GM10847 (cell line): ENCODE data around the gene CEACAM16.

Experiments used
- POLR2A ChIP-seq: IDR thresholded peaks from 2 replicates; pipeline ENCODE4 v1.6.1; 2011; ENCODE audit not compliant: insufficient read length; ENCODE audit errors: extremely low read depth

CEACAM16 gene

DNA sequence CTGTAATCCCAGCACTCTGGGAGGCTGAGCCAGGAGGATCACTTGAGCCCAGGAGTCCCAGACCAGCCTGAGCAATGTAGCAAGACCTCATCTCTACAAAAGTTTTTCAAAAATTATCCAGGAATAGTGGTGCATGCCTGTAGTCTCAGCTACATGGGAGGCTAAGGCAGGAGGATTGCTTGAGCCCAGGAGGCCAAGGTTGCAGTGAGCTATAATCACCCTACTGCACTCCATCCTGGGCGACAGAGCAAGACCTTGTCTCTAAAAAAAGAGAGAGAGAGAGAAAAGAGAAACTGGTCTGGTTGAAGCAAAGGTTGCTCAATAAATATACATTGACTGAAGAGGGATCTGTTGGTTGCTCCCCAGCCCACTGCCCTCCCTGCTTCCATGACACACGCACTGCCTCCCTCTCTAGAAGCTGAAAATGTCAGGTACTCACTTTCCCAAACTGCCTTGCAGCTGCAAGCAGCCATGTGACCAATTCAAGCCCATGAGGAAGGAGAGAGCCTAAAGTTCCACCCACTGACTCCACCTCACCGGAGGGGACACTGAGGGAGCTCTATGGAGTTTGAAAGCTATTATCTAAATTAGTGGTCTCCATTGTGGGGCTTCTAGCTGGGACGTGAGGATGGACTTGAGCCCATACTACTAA, 14.0 kb downstream of the CEACAM16 start:
- no peak for TF ChIP-seq POLR2A

DNA sequence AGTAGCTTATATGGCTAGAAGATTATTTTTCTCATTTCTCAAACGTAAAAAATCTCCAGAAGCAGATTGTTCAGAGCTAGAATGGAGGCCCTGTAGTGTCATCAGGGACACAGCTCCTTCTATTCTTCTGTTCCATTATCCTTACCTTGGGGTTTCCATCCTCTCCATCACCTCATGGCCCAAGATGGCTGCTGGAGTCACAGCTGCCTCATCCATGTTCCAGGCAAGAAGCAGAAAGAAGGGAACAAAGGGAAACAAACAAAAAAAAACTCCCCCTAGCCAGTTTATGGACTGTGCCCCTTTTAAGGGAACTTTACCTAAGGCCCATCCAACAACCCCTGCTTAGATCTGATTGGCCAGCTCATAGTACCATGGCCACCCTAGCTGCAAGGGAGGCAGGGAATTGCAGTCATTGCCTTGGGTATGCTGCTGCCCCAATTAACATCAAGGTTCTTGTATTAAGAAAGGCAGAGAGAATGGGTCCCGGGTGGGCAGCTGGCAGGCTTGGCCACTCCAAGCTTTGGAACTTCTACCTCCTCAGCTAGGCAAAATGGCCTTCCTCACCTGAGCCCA, 15.7 kb downstream of the CEACAM16 start:
- TF ChIP-seq POLR2A, result no peak

DNA sequence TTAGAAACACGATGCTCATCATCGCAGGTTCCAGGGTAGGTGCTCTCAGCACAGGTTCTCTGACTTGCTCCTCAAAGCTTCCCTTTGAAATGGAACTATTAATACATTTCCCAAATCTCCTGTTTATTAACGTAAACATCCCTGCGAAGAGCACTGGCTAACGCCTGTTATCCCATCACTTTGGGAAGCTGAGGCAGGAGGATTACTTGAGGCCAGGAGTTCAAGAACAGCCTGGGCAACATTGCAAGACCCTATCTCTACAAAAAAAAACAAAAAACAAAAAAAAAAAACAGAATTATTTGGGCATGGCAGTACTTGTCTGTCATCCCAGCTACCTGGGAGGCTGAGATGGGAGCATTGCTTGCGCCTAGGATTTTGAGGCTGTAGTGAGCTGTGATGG, 18.7 kb downstream of the CEACAM16 start:
- no peak for TF ChIP-seq POLR2A

DNA sequence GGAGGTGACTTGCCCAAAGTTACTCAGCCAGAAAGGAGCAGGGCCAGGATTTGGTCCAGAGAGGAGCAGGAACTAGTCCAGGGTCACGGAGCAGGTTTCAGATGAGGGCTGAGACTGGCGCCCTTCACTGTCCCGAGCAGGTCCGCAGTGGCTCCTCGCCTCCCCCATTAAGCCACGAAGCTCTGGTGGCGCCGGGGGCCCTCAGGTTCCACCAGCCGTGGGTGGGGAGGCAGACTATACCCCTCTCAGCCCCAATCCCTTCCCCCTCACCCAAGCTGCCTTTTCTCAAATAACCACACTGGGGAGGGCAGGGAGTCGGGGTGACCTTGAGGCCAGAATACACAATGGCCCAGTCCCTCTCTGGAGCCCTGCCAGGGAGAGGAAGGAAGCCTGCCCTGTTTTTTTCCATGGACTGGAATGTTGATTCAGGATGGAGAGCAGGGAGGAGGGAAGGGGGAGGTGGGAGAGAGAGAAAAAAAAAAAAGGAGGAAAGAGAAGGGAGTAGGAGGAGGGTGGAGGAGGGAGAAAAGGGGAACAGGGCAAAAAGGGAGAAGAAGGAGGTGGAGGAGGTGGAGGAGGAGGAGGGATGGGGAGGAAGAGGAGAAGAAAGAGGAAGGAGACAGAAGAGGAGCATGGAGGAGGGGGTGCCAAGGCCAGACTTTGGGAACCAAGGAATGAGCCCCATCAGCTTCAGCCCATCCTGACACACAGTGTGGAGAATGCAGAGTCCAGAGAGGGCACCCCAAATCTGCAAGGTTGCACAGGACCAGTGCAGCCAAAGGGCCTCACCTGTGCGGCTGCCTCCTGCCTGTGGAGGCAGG, 19.7 kb downstream of the CEACAM16 start:
- no peak for TF ChIP-seq POLR2A

DNA sequence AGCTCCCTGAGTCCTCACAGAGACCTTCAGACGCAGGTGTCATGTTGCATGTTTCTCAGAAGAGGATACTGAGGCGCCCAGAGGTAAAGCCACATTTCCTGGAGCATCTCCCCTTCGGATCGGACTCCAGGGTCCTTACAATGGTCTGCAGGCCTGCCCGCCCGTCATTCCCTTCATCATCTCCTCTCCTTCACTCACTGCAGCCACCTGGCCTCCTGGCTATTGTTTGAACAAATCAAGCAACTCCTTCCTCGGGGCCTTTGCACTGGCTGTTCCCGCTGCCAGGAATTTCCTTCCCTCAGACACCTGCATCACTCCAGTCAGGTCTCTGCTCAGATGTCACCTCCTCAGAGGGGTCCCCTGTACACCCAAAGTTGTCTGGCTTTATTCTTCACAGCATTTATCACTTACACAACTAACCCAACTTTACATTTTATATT, 20.3 kb downstream of the CEACAM16 start:
- no peak for TF ChIP-seq POLR2A

DNA sequence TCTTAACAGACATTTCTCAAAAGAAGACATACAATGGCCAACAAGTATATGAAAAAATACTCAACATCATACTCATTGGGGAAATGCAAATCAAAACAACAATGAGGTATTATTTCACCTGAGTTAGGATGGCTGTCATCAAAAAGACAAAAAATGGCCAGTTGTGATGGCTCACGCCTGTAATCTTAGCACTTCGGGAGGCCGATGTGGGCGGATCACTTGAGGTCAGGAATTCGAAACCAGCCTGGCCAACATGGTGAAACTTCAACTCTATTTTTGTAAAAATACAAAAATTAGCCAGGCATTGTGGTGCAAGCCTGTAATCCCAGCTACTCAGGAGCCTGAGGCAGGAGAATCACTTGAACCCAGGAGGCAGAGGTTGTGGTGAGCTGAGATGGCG, 22.0 kb downstream of the CEACAM16 start:
- no peak for TF ChIP-seq POLR2A

DNA sequence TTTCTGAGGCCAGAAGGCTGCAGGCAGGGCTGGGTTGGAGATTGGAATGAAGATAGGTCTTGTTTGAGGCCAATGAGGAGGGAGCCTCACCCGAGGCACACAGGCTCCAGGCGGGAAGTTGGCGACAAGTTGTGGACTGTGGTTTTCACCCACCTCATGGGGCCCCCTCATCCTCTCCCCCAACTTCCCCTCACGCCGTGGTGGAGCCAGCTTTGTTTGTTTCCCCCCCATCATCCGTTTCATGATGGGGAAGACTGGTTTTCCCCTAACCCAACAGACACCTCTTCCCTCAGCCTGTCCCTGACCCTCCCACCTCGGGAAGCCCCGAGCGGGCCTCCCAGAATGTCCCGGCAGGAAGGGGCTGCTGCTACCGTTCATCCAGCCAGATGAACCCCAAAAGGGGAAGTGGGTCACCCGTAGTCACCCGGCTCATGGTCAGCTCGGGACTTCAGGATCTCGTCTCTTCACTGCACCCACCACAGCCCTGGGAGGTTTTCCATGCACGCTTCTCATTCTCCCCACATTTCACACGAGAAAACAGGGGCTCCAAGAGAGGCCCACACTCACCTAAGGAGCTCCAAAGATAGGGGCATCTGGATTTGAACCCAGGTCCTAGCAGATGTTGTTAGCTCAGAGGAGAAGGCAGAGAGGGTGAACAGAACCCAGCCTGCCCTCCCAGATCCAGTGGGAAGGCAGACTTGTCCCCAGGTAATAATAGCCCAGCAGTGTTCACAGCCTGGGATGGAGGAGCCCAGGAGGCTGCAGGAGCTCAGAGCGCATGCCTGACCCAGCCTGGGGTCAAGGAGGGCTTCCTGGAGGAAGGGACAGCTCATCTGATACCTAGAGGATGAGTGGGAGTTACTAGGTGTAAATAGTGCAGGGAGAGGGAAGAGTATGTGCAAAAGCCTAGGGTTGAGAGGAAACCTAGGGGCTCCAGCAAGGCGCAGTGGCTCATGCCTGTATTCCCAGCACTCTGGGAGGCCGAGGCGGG, 23.5 kb downstream of the CEACAM16 start:
- TF ChIP-seq POLR2A, result no peak

DNA sequence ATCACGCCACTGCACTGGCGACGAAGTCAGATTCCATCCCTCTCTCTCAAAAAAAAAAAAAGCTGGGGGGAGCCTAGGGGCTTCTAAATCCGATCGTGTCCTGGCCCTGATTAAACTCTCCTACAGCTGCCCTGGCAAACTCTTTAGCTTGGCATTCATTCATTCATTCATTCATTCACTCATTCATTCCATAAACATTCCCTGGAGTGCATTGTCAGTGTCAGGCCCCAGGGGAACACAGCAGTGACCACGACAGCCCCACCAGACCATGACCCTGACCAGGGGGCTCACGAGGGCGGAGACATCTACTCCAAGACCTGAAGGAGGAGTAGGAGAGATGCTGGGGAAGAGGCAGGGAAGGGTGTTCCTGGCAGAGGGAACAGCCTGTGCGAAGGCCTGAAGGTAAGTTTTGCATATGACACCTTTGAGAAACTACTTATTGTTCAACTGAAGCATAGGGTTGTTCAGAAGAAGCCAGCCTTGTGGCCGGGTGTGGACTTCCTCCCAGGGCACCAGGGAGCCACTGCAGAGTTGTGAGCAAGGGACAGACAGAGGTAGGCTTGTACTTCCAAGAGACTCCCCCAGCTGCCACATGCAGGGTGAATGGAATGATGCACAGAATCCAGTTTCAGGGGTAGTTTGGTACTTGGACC, 24.5 kb downstream of the CEACAM16 start:
- no peak for TF ChIP-seq POLR2A

DNA sequence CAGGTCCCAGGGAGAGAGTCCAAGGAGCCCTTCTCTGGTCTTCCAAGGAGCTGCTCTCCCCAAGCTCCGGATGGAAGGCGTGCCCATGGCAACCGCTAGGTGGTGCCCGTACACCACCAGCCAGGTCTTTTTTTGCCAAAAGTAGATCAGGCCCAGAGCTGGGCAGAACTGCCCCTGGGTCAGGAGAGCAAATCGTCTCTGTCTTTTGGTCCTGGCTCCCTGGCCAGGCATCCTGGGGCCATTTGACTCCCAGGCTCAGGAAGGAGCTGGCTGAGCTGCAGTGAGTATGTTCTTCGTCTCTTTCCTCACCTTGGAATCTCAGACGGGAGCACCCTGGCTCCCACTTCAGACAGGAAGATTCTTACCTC, 25.0 kb downstream of the CEACAM16 start:
- no peak for TF ChIP-seq POLR2A

DNA sequence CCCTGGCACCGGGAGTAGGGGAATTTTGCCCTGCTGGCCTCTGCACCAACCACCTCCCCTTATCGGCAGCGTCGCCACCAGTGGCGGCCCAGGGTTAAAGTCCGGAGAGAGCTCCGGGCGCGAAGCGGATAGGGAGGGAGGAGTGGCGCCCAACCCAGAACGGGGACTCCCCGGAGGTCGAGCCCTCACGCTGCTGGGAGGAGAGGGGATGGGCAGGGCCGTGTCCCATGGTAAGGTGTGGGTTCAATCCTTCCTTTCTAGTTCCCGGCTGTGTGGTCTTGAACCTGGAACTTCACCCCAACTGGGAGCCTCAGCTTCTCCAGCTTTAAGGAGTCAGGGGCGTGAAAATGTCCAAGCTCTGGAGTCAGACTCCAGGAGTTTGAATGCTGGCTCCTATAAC, 26.3 kb downstream of the CEACAM16 start:
- no peak for TF ChIP-seq POLR2A

DNA sequence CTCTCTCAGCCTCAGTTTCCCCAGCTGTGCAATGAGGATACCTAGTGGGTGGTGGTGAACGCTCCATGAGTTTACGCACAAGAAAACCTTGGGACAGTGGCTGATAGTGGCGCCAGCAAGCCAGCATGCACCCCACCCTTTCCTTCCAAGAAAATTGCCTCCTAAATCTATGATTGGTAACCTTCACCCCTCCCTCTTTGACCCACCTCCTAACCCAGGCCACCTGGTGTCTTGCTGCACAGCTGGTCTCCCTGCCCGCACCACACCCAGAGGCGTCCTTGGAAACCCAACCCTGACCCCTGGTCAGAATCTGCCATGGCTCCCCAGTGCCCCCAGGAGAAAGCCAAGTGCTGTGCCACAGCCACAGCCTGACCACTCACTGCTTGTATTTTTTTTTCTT, 26.7 kb downstream of the CEACAM16 start:
- TF ChIP-seq POLR2A, result no peak

DNA sequence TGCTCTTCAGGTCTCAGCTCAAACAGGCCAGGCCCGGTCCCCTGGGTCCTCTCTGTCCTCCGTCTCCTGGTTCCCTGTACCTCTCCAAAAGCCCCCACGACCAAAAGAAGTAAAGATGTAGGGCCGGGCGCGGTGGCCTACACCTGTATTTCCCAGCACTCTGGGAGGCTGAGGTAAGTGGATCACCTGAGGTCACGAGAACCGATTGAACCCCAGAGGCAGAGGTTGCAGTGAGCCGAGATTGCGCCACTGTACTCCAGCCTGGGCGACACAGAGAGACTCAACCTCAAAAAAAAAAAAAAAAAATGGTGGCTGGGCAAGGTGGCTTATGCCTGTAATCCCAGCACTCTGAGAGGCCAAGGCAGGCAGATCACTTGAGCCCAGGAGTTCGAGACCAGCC, 27.5 kb downstream of the CEACAM16 start:
- TF ChIP-seq POLR2A, result no peak

DNA sequence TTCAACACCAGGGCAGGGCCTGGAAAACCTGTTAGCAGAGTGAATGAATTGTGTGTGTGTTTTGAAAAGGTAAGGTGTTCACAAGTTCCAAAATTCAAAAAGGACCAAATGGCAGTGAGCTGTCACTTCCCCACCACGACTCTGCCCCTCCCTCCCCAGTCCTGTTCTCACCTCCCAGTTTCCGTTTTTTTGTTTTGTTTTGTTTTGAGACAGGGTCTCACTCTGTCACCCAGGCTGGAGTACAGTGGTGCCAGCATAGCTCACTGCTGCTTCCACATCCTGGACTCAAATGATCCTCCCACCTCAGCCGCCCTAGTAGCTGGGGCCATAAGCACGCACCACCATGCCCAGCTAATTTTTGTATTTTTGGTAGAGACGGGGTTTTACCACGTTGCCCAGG, 29.2 kb downstream of the CEACAM16 start:
- TF ChIP-seq POLR2A, result no peak

DNA sequence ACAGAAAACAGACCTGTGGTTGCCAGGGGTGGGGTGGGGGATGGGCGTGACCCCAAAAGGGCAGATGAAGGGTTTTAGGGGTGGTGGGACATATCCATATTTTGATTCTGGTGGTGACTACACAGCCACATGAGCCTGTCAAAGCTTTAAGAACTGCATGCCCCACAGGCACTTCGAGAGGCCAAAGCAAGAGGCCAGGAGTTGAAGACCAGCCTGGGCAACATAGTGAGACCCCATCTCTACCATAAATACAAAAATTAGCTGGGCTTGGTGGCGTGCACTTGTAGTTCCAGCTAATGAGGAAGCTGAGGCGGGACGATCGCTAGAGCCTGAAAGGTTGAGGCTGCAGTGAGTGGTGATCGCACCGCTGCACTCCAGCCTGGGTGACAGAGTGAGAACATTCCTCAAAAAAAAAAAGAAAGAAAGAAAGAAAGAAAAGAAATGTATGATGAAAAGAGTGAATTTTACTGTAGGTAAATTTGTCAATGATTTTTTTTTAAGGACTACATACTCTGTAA, 30.6 kb downstream of the CEACAM16 start:
- TF ChIP-seq POLR2A, result no peak
